ENCODE data around the gene NIPAL3. TPM values are rescaled to one million over a fixed set of nuclear protein-coding genes. Genes with fewer than 3 reads are reported as not detected.
"Not testable (repeated sequence)": the region's sequence is repeated elsewhere in the genome, so short reads cannot be mapped to it uniquely, and the experiment has no call there.

NIPAL3 gene
- total RNA-seq, 2 experiments from 2014 or later: 11.7 to 25.3 TPM

DNA sequence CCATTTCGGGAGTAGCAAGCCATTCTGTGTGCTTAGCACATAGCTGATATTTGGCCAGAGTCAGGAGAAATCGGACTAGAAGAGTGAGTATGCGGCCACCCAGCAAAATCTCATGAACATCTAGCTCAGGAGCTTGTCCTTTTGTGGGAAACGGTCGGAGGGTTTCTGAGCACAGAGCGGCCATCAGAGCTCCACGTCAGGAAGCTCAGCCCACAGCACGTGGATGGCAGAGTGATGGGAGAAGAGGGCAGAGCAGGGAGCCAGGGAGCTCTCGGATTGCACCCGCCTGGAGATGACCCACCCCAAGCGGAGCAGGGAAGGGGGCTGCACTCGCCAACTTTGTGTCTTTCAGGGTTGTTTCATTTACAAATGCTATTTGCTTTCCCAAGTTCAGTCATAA is 100.9 kb downstream of the NIPAL3 start:
- no peak overlapping the region for H3K27ac ChIP-seq (ENCODE audit: low read depth, low read length, poor library complexity, severe bottlenecking)
- H3K36me3 ChIP-seq (ENCODE audit: insufficient read depth, low read length): peaks cover 39% of the 10 kb centered on the region
- H3K4me1 ChIP-seq (ENCODE audit: insufficient read depth, low read length, poor library complexity, severe bottlenecking): peaks cover 16% of the 10 kb centered on the region
- DNase-seq (ENCODE audit: low spot score): no peak
- POLR2A ChIA-PET: interaction anchor here (2.6 to 4.4 kb wide), 2 partner anchors 10 to 19 kb away, joined by 8 to 29 read pairs; no protein-coding TSS in a partner anchor
- H4K20me1 ChIP-seq (ENCODE audit: insufficient read depth, low read length): no peaks in the 10 kb centered on the region
- peaks cover 5% of the 10 kb centered on the region; the same call in 1 of the 2 replicates for H3K79me2 ChIP-seq (ENCODE audit: insufficient read depth, low read depth, low read length)
- no peak overlapping the region for H2AFZ ChIP-seq (ENCODE audit: low read length)
- no peaks in the 10 kb centered on the region for H3K9me3 ChIP-seq (ENCODE audit: low read length)
- no peaks in the 10 kb centered on the region for H3K9me2 ChIP-seq (ENCODE audit: insufficient read depth, low read length)
- BruUV-seq (replicated peaks): no TSS peak
- H3K4me3 ChIP-seq (ENCODE audit: low read depth, low read length, poor library complexity, severe bottlenecking): no peak overlapping the region
- intact Hi-C loops (cut with micrococcal nuclease; ENCODE audit: unreplicated experiment): no loop called here
- CTCF ChIA-PET (ENCODE audit: unreplicated experiment): interaction anchor here (1.0 kb wide), 1 partner anchor 31 kb away, joined by 3 read pairs; no protein-coding TSS in a partner anchor
- H3K4me2 ChIP-seq (ENCODE audit: low read length): no peak overlapping the region
- TF ChIP-seq, protein P1, sequence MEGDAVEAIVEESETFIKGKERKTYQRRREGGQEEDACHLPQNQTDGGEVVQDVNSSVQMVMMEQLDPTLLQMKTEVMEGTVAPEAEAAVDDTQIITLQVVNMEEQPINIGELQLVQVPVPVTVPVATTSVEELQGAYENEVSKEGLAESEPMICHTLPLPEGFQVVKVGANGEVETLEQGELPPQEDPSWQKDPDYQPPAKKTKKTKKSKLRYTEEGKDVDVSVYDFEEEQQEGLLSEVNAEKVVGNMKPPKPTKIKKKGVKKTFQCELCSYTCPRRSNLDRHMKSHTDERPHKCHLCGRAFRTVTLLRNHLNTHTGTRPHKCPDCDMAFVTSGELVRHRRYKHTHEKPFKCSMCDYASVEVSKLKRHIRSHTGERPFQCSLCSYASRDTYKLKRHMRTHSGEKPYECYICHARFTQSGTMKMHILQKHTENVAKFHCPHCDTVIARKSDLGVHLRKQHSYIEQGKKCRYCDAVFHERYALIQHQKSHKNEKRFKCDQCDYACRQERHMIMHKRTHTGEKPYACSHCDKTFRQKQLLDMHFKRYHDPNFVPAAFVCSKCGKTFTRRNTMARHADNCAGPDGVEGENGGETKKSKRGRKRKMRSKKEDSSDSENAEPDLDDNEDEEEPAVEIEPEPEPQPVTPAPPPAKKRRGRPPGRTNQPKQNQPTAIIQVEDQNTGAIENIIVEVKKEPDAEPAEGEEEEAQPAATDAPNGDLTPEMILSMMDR (conservative IDR thresholded peaks at IDR 0.05; ENCODE audit: low read length): no peak
- no peak for TF ChIP-seq EZH2phosphoT487 (IDR thresholded peaks at IDR 0.05; ENCODE audit: borderline replicate concordance, low read depth, low read length)

DNA sequence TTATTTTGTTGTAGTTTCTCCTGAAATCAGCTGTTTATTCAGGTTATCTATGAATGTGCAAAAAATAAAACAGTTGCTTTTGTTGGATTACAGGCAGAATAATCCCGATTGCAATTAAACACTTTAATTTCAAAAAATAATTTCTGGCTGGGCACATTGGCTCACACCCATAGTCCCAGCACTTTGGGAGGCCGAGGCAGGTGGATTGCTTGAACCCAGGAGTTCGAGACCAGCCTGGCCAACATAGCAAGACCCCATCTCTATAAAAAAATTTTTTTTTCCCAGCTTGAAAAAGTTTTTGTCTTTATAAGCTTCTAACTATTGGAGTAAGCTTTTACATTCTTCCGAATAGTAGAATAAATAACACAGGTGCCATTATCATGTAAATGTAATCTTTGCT is 102.3 kb downstream of the NIPAL3 start:
- CTCF ChIA-PET (ENCODE audit: unreplicated experiment): no interaction called here
- H3K9me3 ChIP-seq (ENCODE audit: low read length): no peaks in the 10 kb centered on the region
- intact Hi-C loops (cut with micrococcal nuclease; ENCODE audit: unreplicated experiment): no loop called here
- no peaks in the 10 kb centered on the region for H4K20me1 ChIP-seq (ENCODE audit: insufficient read depth, low read length)
- no peak for DNase-seq (ENCODE audit: low spot score)
- no TSS peak for BruUV-seq (replicated peaks)
- no peaks in the 10 kb centered on the region for H3K9me2 ChIP-seq (ENCODE audit: insufficient read depth, low read length)
- no peak overlapping the region for H3K27ac ChIP-seq (ENCODE audit: low read depth, low read length, poor library complexity, severe bottlenecking)
- no peak overlapping the region for H3K4me3 ChIP-seq (ENCODE audit: low read depth, low read length, poor library complexity, severe bottlenecking)
- peaks cover 30% of the 10 kb centered on the region for H3K4me1 ChIP-seq (ENCODE audit: insufficient read depth, low read length, poor library complexity, severe bottlenecking)
- H3K4me2 ChIP-seq (ENCODE audit: low read length): no peak overlapping the region
- POLR2A ChIA-PET: interaction anchor here (2.6 to 4.4 kb wide), 2 partner anchors 12 to 18 kb away, joined by 8 to 29 read pairs; no protein-coding TSS in a partner anchor
- TF ChIP-seq, protein P1 (conservative IDR thresholded peaks at IDR 0.05; ENCODE audit: low read length): no peak
- no peak for TF ChIP-seq EZH2phosphoT487 (IDR thresholded peaks at IDR 0.05; ENCODE audit: borderline replicate concordance, low read depth, low read length)
- peaks cover 5% of the 10 kb centered on the region; the same call in 1 of the 2 replicates for H3K79me2 ChIP-seq (ENCODE audit: insufficient read depth, low read depth, low read length)
- no peak overlapping the region for H2AFZ ChIP-seq (ENCODE audit: low read length)
- H3K36me3 ChIP-seq (ENCODE audit: insufficient read depth, low read length): peaks cover 39% of the 10 kb centered on the region

DNA sequence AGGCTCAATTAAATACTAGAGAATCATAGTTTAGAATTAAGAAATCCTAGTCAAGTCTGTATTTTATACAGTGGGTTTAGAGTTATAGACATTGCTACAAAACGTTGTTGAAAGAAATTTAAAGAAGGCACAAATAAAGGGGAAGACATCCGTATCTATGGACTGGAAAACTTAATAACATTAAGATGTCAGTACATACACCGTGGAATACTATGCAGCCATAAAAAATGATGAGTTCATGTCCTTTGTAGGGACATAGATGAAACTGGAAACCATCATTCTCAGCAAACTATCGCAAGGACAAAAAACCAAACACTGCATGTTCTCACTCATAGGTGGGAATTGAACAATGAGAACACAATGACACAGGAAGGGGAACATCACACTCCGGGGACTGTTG is 104.7 kb downstream of the NIPAL3 start:
- H3K9me2 ChIP-seq (ENCODE audit: insufficient read depth, low read length); CTCF ChIA-PET (ENCODE audit: unreplicated experiment); DNase-seq (ENCODE audit: low spot score); H2AFZ ChIP-seq (ENCODE audit: low read length); H3K4me2 ChIP-seq (ENCODE audit: low read length); BruUV-seq (replicated peaks); H3K27ac ChIP-seq (ENCODE audit: low read depth, low read length, poor library complexity, severe bottlenecking); H3K4me3 ChIP-seq (ENCODE audit: low read depth, low read length, poor library complexity, severe bottlenecking); H3K9me3 ChIP-seq (ENCODE audit: low read length); H4K20me1 ChIP-seq (ENCODE audit: insufficient read depth, low read length); H3K79me2 ChIP-seq (ENCODE audit: insufficient read depth, low read depth, low read length): not testable (repeated sequence)
- peaks cover 46% of the 10 kb centered on the region for H3K4me1 ChIP-seq (ENCODE audit: insufficient read depth, low read length, poor library complexity, severe bottlenecking)
- POLR2A ChIA-PET: interaction anchor here (1.1 kb wide), 1 partner anchor 35 kb away, joined by 3 read pairs; no protein-coding TSS in a partner anchor
- intact Hi-C loops (cut with micrococcal nuclease; ENCODE audit: unreplicated experiment): loop anchor here (10.0 kb wide), 1 partner anchor 995 kb away; no protein-coding TSS in a partner anchor
- H3K36me3 ChIP-seq (ENCODE audit: insufficient read depth, low read length): peaks cover 49% of the 10 kb centered on the region

Other genes starting within 250 kb of the NIPAL3 start
- gene IFNLR1, start 228.5 kb upstream of the NIPAL3 start, total RNA-seq (2014; rRNA removed; shearing (Covaris generic)): 24.6 and 29.4 TPM in 2 replicates
- gene IFNLR1, start 228.5 kb upstream of the NIPAL3 start, total RNA-seq (2022): 30.5 and 31.7 TPM in 2 replicates
- gene GRHL3, start 96.4 kb upstream of the NIPAL3 start, total RNA-seq (2014; rRNA removed; shearing (Covaris generic)): 0.09 TPM in 1 of 2 replicates, not detected in the other
- gene GRHL3, start 96.4 kb upstream of the NIPAL3 start, total RNA-seq (2022): 0.35 and 0.65 TPM in 2 replicates
- gene STPG1, start 2.0 kb upstream of the NIPAL3 start, total RNA-seq (2014; rRNA removed; shearing (Covaris generic)): 5.1 and 5.3 TPM in 2 replicates
- 9.6 and 10.1 TPM in 2 replicates for gene STPG1, start 2.0 kb upstream of the NIPAL3 start, total RNA-seq (2022)
- 13.0 and 22.9 TPM in 2 replicates for gene RCAN3, start 87.0 kb downstream of the NIPAL3 start, total RNA-seq (2014; rRNA removed; shearing (Covaris generic))
- gene RCAN3, start 87.0 kb downstream of the NIPAL3 start, total RNA-seq (2022): 47.8 and 57.2 TPM in 2 replicates
- 0.95 and 1.1 TPM in 2 replicates for gene NCMAP, start 140.3 kb downstream of the NIPAL3 start, total RNA-seq (2014; rRNA removed; shearing (Covaris generic))
- gene NCMAP, start 140.3 kb downstream of the NIPAL3 start, total RNA-seq (2022): 0.99 and 1.0 TPM in 2 replicates
- gene SRRM1, start 227.5 kb downstream of the NIPAL3 start, total RNA-seq (2014; rRNA removed; shearing (Covaris generic)): 72.5 and 78.5 TPM in 2 replicates
- 251 and 258 TPM in 2 replicates for gene SRRM1, start 227.5 kb downstream of the NIPAL3 start, total RNA-seq (2022)